Measurements from ENCODE around the gene PCDHGA5.
"Not testable (repeated sequence)": the region's sequence is repeated elsewhere in the genome, so short reads cannot be mapped to it uniquely, and the experiment has no call there.

PCDHGA5 gene

GRCh38 chr5:141407790-141408505 is 44.0 kb downstream of the PCDHGA5 start, which contains the start of gene PCDHGB6:
PCDHGB6 (plus strand) TSS chr5:141408021; CDS start chr5:141408203, 182 bp downstream.
- DNase-seq (ENCODE audit: low spot score): peak; percentile 66
- peak; percentile 64 for TF ChIP-seq CTCF (IDR thresholded peaks at IDR 0.05; ENCODE audit: extremely low read depth, missing control alignments)

DNA sequence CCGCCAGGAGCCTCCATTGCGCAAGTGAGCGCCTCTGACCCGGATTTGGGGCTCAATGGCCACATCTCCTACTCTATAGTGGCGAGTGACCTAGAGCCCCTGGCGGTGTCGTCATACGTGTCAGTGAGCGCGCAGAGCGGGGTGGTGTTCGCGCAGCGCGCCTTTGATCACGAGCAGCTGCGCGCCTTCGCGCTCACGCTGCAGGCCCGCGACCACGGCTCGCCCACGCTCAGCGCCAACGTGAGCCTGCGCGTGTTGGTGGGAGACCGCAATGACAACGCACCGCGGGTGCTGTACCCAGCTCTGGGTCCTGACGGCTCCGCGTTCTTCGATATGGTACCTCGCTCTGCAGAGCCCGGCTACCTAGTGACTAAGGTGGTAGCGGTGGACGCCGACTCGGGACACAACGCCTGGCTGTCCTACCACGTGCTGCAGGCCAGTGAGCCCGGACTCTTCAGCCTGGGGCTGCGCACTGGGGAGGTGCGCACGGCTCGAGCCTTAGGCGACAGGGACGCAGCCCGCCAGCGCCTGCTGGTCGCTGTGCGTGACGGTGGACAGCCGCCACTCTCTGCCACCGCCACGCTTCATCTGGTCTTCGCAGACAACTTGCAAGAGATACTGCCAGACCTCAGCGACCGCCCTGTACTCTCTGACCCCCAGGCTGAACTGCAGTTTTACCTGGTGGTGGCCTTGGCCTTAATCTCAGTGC is 45.8 kb downstream of the PCDHGA5 start:
- DNase-seq (ENCODE audit: low spot score): no peak
- no peak for TF ChIP-seq CTCF (IDR thresholded peaks at IDR 0.05; ENCODE audit: extremely low read depth, missing control alignments)

DNA sequence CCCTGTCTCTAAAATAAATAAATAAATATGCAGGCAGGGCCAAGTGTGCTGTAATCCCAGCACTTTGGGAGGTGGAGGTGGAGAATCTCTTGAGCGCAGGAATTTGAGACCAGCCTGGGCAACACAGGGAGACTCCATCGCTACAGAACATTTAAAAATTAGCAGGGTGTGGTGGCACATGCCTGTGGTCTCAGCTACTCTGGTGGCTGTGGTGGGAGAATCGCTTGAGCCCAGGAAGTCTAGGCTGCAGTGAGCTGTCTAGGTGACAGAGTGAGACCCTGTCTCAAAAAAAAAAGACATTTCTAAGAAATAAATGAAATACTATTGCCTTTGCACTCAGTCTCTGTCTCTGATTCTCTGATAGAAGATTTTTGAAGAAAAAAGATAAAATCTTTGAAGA is 47.6 kb downstream of the PCDHGA5 start:
- TF ChIP-seq CTCF (IDR thresholded peaks at IDR 0.05; ENCODE audit: extremely low read depth, missing control alignments): no peak
- no peak for DNase-seq (ENCODE audit: low spot score)

DNA sequence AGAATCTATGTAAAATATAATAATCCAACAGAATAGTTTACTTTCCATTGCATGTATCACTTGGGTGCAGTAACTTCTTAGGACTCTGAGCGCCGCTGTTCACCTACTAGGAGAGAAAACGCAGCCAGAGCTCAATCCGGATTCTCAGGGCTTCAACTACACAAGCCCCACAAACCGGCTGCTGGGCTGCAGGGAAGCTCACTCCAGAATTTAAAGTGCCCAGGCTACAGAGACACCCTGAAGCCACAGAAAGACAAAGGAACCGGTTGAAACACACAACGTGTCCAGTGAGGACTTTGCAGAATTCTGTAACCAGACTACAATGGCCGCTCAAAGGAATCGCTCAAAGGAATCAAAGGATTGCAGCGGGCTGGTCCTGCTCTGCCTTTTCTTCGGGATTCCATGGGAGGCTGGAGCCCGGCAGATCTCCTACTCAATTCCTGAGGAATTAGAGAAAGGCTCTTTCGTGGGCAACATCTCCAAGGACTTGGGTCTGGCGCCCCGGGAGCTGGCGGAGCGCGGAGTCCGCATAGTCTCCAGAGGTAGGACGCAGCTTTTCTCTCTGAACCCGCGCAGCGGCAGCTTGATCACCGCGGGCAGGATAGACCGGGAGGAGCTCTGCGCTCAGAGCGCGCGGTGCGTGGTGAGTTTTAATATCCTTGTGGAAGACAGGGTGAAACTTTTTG is 49.0 kb downstream of the PCDHGA5 start, which contains the start of gene PCDHGA10:
Gene PCDHGA10, plus strand, starts transcription at position 134 of the 686 bp plus-strand sequence. Its CDS starts 189 bp downstream, at position 323.
- DNase-seq (ENCODE audit: low spot score): peak; percentile 88
- peak; percentile 76 for TF ChIP-seq CTCF (IDR thresholded peaks at IDR 0.05; ENCODE audit: extremely low read depth, missing control alignments)

GRCh38 chr5:141413540-141414069 is 49.6 kb downstream of the PCDHGA5 start:
- DNase-seq (ENCODE audit: low spot score): no peak
- TF ChIP-seq CTCF (IDR thresholded peaks at IDR 0.05; ENCODE audit: extremely low read depth, missing control alignments): no peak

DNA sequence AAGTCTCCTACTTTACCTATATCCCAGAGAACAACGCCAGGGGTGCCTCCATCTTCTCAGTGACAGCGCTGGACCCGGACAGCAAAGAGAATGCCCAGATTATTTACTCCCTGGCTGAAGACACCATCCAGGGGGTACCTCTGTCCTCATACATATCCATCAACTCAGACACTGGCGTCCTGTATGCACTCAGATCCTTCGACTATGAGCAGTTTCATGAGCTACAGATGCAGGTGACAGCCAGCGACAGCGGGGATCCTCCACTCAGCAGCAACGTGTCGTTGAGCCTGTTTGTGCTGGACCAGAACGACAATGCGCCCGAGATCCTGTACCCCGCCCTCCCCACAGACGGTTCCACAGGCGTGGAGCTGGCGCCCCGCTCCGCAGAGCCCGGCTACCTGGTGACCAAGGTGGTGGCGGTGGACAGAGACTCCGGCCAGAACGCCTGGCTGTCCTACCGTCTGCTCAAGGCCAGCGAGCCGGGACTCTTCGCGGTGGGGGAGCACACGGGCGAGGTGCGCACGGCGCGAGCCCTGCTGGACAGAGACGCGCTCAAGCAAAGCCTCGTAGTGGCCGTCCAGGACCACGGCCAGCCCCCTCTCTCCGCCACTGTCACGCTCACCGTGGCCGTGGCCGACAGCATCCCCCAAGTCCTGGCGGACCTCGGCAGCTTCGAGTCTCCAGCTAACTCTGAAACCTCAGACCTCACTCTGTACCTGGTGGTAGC is 50.7 kb downstream of the PCDHGA5 start:
- DNase-seq (ENCODE audit: low spot score): not testable (repeated sequence)

DNA sequence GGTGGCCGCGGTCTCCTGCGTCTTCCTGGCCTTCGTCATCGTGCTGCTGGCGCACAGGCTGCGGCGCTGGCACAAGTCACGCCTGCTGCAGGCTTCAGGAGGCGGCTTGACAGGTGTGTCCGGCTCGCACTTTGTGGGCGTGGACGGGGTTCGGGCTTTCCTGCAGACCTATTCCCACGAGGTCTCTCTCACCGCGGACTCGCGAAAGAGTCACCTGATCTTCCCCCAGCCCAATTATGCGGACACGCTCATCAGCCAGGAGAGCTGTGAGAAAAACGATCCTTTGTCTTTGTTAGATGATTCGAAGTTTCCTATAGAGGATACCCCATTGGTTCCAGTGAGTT is 51.3 kb downstream of the PCDHGA5 start:
- DNase-seq (ENCODE audit: low spot score): not testable (repeated sequence)

Measured in GM20000 (cell line).